Measurements from ENCODE around the gene MBP.

Gene MBP

GRCh38 chr18:77132369-77133050, at the start of gene MBP:
Gene MBP, minus strand, starts transcription at chr18:77132783. Its CDS starts 27,522 bp downstream, at chr18:77105261.
- peak; percentile 47 for DNase-seq

- DNase-seq = no peak
These were observed 49.5 kb upstream of the MBP start for GRCh38 chr18:77181950-77182707.

GRCh38 chr18:77178559-77178958, 46.0 kb upstream of the MBP start:
- no peak for DNase-seq

GRCh38 chr18:77177009-77177408, 44.4 kb upstream of the MBP start:
- DNase-seq = no peak

GRCh38 chr18:77173275-77174030, 40.9 kb upstream of the MBP start:
- peak; percentile 31 for DNase-seq

GRCh38 chr18:77170890-77171410, 38.4 kb upstream of the MBP start:
- DNase-seq = no peak

DNA sequence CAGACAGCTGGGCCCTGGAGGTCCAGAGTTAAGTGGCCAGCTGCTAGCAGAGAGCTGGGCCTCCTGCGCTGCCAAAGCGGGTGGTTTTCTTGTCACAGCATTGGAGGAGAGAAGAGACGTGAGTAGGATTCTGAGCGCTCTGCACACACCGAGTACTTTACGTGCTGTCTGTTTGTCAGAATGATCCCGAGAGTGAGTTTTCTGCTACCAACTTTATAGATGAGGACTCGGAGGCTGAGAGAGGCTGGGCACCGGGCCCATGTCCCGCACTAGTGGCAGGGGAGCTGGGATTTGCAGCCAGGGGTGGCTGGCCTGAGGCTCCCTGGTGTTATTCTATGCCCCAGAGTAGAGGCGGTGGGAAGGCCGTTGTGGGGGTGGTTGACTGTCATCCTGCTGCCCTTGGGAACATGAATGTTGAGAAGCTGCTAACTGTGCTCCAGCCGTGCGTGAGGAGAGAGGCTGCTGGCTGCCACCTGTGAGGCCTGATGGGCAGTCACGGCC, 36.3 kb upstream of the MBP start:
- DNase-seq = no peak

DNA sequence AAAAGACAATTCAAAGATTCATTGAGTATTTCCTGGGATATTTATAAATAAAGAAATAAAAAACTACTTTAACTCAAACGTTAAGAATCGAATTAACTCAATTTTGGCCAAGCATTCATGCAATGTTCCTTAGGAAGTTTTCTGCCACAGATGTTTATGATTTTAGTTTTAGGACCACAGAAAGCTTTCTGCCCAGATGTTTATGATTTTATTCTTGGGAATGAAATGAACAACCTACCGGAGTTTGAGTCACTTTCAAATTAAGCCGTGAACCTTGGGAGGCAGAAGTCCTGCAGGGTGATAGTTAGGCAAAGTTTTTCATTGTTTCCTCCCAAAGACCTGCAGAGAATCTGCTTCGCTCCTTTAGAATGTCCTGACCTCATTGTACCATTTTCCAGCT, 34.7 kb upstream of the MBP start:
- no peak for DNase-seq

GRCh38 chr18:77166523-77166922, 33.9 kb upstream of the MBP start:
- no peak for DNase-seq

DNA sequence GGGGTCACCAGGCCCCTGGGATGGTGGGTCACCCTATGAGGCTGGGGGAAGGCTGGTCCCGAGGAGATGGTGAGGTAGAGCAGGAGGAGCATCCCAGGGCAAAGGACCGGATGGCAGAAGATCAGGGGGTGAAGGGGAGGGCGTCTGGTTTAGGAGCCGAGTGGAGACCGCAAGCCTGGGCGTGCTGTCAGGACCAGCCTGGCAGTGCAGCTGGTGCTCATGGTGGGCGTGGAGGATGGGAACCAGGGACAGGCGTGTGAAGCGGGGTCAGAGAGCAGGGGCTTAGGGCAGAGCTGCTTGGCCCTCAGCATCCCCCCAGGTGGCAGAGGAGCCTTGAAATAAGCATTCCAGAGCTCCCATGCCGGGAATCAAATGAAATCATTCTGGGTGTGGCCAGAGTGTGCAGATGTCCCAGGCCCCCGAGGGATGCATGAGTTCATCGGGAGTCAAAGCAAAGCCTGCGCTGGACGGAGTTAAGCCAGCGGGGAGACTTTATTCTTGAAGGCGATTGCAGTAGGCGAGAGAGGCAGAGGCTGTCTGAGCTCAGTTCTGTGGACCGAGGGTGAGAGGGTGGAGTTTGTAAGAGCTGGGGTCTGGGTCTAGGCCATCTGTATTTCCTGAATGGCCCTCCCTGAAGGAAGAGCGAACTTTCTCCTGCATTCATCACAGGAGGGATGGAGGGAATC, 33.1 kb upstream of the MBP start:
- DNase-seq = no peak

DNA sequence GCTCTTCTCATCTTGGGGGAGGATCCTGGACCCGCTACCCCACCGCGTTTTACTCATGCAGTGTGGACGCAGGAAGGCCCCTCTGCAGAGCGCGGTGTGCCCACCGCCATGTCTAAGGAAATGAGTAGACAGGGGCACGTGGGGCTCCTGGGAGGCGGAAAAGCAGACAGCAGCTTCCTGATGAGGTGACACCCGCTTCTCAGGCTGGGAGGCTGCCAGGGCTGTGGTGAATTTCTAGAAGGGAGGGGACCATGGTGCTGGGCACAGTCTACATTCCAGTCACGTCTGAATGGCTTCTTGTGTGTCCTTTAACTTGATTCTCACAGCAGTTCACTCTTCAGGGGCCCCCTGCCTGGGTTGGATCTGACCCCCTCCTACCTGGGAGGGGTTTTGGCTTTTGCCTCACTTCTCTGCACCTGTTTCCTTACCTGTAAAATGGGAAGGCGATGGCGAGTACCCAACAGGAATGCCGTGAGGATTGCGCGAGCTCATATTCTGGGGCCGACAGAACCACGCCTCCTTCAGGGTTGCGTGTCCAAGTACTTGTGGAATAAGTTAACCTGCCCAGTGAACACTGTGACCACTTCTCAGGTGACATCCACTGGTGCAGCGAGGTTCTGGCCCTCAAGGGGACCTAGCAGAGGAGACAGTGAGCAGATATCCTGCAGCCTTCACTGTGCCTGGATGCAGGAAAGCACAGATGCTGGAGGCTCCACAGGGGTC, 32.3 kb upstream of the MBP start:
- DNase-seq = no peak

DNA sequence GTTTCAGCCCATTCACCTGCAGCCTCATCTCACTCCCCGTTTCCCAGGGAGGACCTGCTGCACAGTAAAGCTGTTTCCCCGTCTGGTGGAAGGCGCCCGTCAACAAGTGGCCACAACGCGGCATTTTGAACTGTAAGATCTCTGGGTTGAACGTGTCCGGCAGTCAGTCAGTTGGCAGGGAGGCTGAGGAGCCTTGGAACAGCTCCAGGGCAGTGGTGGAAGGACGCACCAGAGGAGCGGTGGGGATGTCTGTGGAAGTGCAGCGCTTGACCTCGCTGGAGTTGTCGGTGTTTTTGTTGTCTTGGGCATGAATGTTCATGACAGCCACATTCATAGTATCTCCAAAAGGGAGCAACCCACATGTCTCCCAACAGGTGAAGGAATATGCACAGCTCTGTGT, 31.4 kb upstream of the MBP start:
- DNase-seq = no peak

DNA sequence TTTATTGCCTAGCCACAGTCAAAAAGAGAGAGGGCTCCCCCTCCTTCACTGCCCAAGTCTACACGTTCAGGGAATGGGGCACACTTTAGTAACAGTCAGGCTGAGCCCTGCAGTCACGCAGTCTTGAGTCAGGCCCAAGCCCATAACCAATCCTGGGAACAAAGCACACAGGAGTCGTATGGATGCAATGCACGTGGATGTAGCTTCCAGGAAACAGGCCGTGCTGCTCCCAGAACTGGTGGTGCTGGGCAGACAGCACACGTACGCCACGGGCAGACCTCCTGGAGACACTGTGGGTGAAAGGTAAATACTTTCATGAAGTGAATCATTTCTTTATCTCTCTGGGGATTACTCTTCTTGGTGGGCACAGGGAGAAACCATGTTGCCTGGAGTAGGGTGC, 30.0 kb upstream of the MBP start:
- DNase-seq = no peak

GRCh38 chr18:77161961-77162360, 29.4 kb upstream of the MBP start:
- no peak for DNase-seq

DNA sequence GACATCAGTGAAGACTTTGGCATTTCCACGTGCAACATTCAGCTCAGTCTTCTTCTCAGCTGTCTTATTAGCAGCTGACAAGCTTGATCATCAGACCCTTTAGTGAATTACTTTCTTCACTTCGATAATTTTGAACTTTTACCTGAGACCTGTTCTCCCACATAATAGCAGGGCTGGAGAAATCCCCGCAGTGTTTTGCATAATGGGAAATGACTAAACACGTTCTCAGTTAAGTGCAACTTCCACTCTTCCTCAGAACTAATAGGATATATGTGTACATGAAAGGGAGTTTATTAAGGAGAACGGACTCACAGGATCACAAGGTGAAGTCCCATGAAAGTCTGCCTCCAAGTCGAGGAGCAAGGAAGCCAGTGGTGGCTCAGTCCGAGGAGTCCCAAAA, 28.8 kb upstream of the MBP start:
- DNase-seq = no peak

DNA sequence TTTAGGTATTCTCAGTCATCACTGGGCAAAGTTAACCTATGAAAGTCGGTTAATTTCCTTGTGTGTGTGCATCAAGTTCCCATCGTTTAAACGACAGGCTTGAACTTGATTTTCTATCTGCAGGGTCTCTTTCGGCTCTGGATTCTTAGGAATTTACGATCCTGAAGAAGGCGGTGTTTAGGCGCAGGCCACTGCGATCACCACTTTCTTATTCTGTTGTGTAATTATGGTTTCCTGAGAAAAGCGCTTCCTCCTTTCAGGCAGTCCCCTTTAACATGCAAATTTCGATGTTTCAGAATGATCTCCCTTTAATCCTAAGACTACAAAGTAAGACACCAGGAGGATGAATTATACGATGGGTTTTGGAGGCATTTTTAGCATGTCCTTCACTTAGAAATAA, 27.9 kb upstream of the MBP start:
- no peak for DNase-seq

DNA sequence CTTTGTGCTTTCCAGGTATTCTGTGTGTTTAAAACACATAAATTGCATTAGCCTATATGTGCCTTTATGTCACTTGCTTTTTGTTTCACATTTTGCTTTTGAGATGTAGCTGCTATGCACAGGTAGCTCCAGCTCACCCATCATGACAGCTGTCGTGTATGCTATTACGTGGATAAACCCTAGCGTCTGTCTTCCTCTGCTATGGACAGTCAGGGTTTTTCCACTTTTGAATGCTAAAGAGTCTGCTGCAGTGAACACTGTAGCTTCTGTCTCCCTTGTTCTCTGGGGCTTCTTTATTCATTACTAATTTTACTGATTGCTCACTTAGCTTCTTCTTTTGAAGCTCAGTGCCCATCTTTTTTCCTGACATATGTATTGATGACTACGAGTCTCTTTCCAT, 24.7 kb upstream of the MBP start:
- DNase-seq = no peak

- DNase-seq = no peak
These were observed 22.4 kb upstream of the MBP start for GRCh38 chr18:77155031-77155430.

GRCh38 chr18:77153404-77153803, 20.8 kb upstream of the MBP start:
- no peak for DNase-seq

DNA sequence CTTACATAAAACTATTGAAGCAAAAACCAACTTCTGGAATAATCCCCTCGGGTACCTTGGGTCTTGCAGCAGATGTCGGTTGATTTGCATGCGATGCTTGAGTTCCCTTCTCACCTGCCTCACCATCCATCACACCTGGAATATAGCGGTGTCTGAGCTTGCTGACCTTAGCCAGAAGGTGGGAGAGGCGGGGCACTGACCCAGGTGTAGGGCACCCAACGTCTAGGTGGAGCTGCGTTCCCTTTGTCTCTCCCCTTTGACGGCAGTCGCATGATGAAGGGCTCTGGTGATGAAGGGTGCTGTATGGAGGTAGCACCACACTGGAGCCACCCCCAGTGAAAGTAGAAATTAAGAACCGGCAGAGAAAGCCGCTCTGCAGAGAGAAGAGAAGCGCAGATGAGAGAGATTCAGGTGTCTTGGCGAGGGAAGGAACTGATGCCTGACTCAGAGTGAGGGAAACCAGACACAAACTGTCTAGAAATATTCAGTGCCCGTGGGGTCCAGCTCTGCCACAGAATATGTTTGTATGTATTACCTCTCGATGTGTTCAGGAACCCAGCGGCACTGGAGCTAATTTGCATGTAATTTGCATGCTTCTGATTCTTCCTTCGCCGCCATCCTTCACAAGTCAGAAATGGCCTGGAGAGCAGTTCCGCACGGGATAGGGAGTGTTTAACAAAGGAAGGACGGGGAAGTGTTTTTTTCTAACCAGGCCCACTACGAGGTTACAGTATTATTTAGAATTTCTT, 19.4 kb upstream of the MBP start:
- no peak for DNase-seq

DNA sequence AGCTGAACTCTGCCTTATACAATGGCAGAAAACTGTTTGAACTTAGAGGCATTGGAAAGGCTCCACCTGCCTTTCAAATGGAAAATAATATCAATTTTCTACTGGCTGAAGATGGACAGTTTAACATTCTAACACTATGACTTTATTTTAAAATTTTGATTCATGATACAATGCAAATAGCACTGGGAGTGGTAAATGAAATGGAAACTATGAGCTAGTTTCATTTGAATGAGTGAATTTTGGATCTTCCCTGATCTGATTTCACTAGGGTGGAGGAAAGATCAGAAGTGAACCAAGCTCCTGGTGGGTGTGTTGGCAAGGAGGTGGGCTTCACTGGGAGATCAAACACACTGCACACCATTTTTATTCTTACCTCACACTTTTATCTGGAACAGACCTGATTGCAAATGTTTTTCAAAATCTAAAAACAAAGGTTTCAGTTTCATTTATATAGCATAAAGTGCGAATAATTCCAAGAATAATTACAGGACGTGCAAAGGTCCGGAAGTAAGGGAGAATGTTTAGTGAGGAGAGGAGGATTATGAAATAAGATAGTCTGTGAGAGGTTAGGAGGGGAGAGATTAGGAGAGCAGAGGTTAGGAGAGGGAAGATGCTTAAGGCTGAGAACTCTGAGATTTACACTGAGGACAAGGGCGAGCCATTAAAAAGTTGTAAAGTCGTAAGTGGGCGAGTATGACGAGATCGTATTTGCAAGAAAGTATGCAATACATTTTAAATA, 18.6 kb upstream of the MBP start:
- DNase-seq = no peak
